Neural progenitor cell (in vitro differentiated cells): ENCODE results near the gene KRTAP10-2. TPM values are rescaled to one million over a fixed set of nuclear protein-coding genes. Genes with fewer than 3 reads are reported as not detected.
A peak's percentile ranks its signal among the peaks of the same experiment; 100 is the strongest.

Experiments
- DNase-seq: peaks from one replicate; pipeline ENCODE4 v3.0.0-alpha.2; 2016; ENCODE audit warnings: low spot score
- H2AFZ ChIP-seq: fragments of 200-600 bp; sonication (generic); replicated peaks from 2 replicates; pipeline ENCODE4 v1.6.1; 2016; ENCODE audit warnings: antibody characterized with exemption
- H3F3A ChIP-seq: fragments of 200-600 bp; sonication (generic); 2 replicates; pipeline ENCODE4 v1.6.1; 2016; ENCODE audit warnings: antibody characterized with exemption, low read depth
- H3K27ac ChIP-seq: fragments of 200-600 bp; sonication (generic); 2 replicates; pipeline ENCODE4 v1.5.1; 2016; ENCODE audit warnings: mild to moderate bottlenecking
- H3K27me3 ChIP-seq: fragments of 200-600 bp; sonication (generic); 2 replicates; pipeline ENCODE4 v1.6.1; 2016; ENCODE audit warnings: mild to moderate bottlenecking, moderate library complexity
- H3K36me3 ChIP-seq: fragments of 200-600 bp; sonication (generic); 2 replicates; pipeline ENCODE4 v1.5.1; 2016
- H3K4me1 ChIP-seq: fragments of 200-600 bp; sonication (generic); 2 replicates; pipeline ENCODE4 v1.6.1; 2016; ENCODE audit warnings: mixed run types
- H3K4me2 ChIP-seq: fragments of 200-600 bp; sonication (generic); 2 replicates; pipeline ENCODE4 v1.6.1; 2016
- H3K4me3 ChIP-seq: fragments of 200-600 bp; sonication (generic); 2 replicates; pipeline ENCODE4 v1.5.1; 2016
- H3K79me2 ChIP-seq: fragments of 200-600 bp; sonication (generic); 2 replicates; pipeline ENCODE4 v1.6.1; 2016; ENCODE audit warnings: low read depth
- H3K9ac ChIP-seq: fragments of 200-600 bp; sonication (generic); 2 replicates; pipeline ENCODE4 v1.6.1; 2016
- H3K9me3 ChIP-seq: fragments of 200-600 bp; sonication (generic); 2 replicates; pipeline ENCODE4 v1.5.1; 2016; ENCODE audit warnings: low read depth
- H4K20me1 ChIP-seq: fragments of 200-600 bp; sonication (generic); 2 replicates; pipeline ENCODE4 v1.6.1; 2016; ENCODE audit warnings: low read depth
- H3K27ac Mint-ChIP-seq: 3 replicates; pipeline ENCODE4 v1.8.0; 2021; ENCODE audit warnings: mixed read lengths
- H3K27me3 Mint-ChIP-seq: 2 replicates; pipeline ENCODE4 v1.8.0; 2022; ENCODE audit warnings: low read depth, mild to moderate bottlenecking, inconsistent platforms, moderate library complexity, mixed read lengths; ENCODE audit not compliant: insufficient read depth
- H3K36me3 Mint-ChIP-seq: 3 replicates; pipeline ENCODE4 v1.8.0; 2021; ENCODE audit warnings: mixed read lengths
- H3K4me1 Mint-ChIP-seq: 3 replicates; pipeline ENCODE4 v1.8.0; 2021; ENCODE audit warnings: mixed read lengths
- H3K4me3 Mint-ChIP-seq: 3 replicates; pipeline ENCODE4 v1.8.0; 2021; ENCODE audit warnings: mild to moderate bottlenecking, moderate library complexity, mixed read lengths
- H3K9me3 Mint-ChIP-seq: 3 replicates; pipeline ENCODE4 v1.8.0; 2020; ENCODE audit warnings: mixed read lengths
- EZH2 ChIP-seq: fragments of 200-600 bp; sonication (generic); IDR thresholded peaks from 2 replicates; pipeline ENCODE4 v1.6.1; 2017; ENCODE audit warnings: antibody characterized with exemption, mild to moderate bottlenecking, moderate library complexity
- EZH2phosphoT487 ChIP-seq: fragments of 200-600 bp; sonication (generic); IDR thresholded peaks from 2 replicates; pipeline ENCODE4 v1.6.1; 2017; ENCODE audit warnings: antibody characterized with exemption
- total RNA-seq: library from RNA; depleted of rRNA; stranded (reverse); fragments of >200 nt; gene quantifications from 2 replicates; pipeline ENCODE4 v1.2.3, GENCODE V29; 2015; ENCODE audit warnings: low replicate concordance
- TF ChIP-seq, protein P1 (sequence below): fragments of 200-600 bp; sonication (generic); IDR thresholded peaks from 2 replicates; pipeline ENCODE4 v1.5.1; 2017; ENCODE audit warnings: antibody characterized with exemption, mild to moderate bottlenecking

Gene KRTAP10-2
- total RNA-seq, 1 donor from 2014 or later, result not detected

DNA sequence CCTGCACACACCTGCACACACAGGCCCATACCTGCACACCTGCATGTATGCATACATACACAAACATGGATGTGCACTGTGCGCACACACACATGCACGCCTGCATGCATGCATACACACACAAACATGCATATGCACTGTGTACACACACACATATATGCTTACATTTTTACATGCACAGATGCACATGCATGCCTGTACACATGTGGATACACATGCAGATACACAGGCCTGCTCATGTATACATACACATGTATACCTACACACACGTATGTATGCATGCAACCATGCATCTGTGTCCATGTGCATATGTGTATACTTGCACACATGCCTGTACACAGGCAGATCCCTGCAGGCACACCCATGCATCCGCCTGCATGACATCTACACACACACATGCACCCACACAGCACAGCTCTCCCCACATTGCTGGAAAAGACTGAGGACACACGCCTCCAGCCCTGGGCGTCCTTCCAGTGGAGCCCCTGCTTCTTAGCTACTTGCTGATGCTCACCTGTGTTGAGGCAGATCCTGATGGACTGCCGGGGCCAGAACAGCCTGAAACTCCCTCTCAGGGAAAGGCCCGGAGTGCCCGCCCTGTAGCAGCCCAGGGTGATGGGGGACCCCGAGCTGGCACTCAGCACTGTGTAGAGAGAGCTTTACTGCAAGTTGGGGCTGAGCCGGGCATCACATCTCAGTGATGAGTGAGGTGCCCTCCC lies 39.9 kb downstream of the KRTAP10-2 start:
- Histone ChIP-seq H3K36me3 (no peaks in the 10 kb centered on the region), H3K9me3 (no peaks in the 10 kb centered on the region), H3K79me2 (no peaks in the 10 kb centered on the region), H2AFZ (no peak overlapping the region), H3K27ac (no peak overlapping the region), H3K4me2 (no peak overlapping the region), H3K27me3 (no peaks in the 10 kb centered on the region), H4K20me1 (no peaks in the 10 kb centered on the region), H3F3A (no peaks in the 10 kb centered on the region), H3K4me3 (no peak overlapping the region), H3K9ac (no peak overlapping the region), H3K4me1 (no peaks in the 10 kb centered on the region)
- H3K9me3 Mint-ChIP-seq, result no peaks in the 10 kb centered on the region
- no peaks in the 10 kb centered on the region for H3K4me1 Mint-ChIP-seq
- H3K4me3 Mint-ChIP-seq, result peak overlapping the region; percentile 50
- DNase-seq, result no peak
- H3K36me3 Mint-ChIP-seq, result no peaks in the 10 kb centered on the region
- H3K27ac Mint-ChIP-seq, result no peak overlapping the region
- H3K27me3 Mint-ChIP-seq, result peaks cover 4% of the 10 kb centered on the region
- TF ChIP-seq EZH2phosphoT487 (no peak), EZH2 (no peak)
- TF ChIP-seq, protein P1, sequence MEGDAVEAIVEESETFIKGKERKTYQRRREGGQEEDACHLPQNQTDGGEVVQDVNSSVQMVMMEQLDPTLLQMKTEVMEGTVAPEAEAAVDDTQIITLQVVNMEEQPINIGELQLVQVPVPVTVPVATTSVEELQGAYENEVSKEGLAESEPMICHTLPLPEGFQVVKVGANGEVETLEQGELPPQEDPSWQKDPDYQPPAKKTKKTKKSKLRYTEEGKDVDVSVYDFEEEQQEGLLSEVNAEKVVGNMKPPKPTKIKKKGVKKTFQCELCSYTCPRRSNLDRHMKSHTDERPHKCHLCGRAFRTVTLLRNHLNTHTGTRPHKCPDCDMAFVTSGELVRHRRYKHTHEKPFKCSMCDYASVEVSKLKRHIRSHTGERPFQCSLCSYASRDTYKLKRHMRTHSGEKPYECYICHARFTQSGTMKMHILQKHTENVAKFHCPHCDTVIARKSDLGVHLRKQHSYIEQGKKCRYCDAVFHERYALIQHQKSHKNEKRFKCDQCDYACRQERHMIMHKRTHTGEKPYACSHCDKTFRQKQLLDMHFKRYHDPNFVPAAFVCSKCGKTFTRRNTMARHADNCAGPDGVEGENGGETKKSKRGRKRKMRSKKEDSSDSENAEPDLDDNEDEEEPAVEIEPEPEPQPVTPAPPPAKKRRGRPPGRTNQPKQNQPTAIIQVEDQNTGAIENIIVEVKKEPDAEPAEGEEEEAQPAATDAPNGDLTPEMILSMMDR, result no peak

DNA sequence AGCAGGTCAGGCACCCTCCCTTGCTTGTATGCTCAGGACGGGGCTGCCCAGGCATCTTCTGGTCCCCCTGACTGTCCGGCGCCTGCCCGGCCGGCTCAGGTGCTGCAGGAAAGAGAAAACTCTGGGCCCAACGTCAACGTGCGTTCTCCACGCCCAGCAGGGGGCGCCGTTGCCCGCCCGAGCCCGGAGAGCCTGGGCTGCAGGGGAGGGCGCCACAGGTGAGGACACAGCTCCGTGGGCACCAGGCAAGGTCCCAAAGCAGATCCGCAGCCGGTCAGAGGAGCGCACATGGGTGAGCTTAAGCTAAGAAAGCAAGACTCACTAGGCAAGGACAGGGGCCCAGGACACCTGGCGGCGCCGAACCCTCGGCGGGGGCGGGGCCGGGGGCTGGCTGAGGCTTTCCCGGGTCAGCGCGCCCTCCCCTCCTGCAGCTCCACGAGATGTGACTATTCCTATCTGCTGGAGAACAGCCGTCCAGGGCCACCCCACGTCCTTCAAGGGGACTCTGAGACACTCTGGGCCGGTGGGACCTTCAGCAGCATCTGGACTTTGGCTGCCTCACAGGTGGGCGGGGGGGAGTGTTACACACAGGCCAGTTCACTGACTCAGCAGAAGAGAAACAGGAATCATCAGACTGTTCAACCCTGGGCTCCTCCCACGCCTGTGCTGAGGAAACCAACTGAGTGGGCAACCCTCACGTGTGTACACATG lies 40.6 kb downstream of the KRTAP10-2 start:
- H3K36me3 ChIP-seq, result no peaks in the 10 kb centered on the region
- no peaks in the 10 kb centered on the region for H3K9me3 ChIP-seq
- no peak overlapping the region for H3K9ac ChIP-seq
- no peaks in the 10 kb centered on the region for H3K9me3 Mint-ChIP-seq
- H3K36me3 Mint-ChIP-seq, result no peaks in the 10 kb centered on the region
- peak overlapping the region; percentile 71 for H3K4me2 ChIP-seq
- H3K27me3 ChIP-seq, result no peaks in the 10 kb centered on the region
- H3K27me3 Mint-ChIP-seq, result peaks cover 4% of the 10 kb centered on the region
- no peaks in the 10 kb centered on the region for H4K20me1 ChIP-seq
- no peak overlapping the region for H3K27ac ChIP-seq
- H3K4me1 Mint-ChIP-seq, result peaks cover 5% of the 10 kb centered on the region
- peak; percentile 85 for DNase-seq
- no peak overlapping the region for H3K4me3 Mint-ChIP-seq
- no peak overlapping the region for H3K27ac Mint-ChIP-seq
- H3K4me1 ChIP-seq, result peaks cover 6% of the 10 kb centered on the region
- TF ChIP-seq EZH2phosphoT487 (no peak), EZH2 (no peak)
- TF ChIP-seq, protein P1, result peak; percentile 92
- H3K79me2 ChIP-seq, result no peaks in the 10 kb centered on the region
- H2AFZ ChIP-seq, result no peak overlapping the region
- no peaks in the 10 kb centered on the region for H3F3A ChIP-seq
- H3K4me3 ChIP-seq, result peak overlapping the region; percentile 45

DNA sequence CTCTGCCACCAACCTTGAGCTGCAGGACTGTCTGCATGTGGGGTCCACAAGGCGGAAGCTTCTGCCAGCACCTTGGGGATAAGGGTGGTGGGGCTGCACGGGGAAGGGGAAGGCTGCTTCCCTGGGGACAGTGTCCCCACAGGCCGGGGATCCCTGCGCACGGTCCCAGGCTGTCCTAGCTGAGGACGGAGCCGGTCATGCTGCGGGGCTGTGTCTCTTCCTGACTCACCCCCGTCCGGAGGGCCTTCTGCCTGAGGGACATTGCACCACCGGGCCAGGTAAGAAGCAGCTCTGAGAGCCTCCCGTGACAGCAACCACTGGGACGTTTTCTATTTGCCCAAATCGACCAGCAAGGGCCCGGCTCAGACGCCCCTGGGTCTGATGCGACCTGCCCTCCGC lies 41.2 kb downstream of the KRTAP10-2 start:
- no peaks in the 10 kb centered on the region for H3K9me3 ChIP-seq
- H2AFZ ChIP-seq, result no peak overlapping the region
- H3K27ac ChIP-seq, result no peak overlapping the region
- H3K4me3 Mint-ChIP-seq, result no peak overlapping the region
- H3K27me3 Mint-ChIP-seq, result peaks cover 4% of the 10 kb centered on the region
- H3K36me3 Mint-ChIP-seq, result no peaks in the 10 kb centered on the region
- no peaks in the 10 kb centered on the region for H3K79me2 ChIP-seq
- H3K4me1 ChIP-seq, result peaks cover 7% of the 10 kb centered on the region
- peaks cover 7% of the 10 kb centered on the region for H3K4me1 Mint-ChIP-seq
- H3K4me3 ChIP-seq, result no peak overlapping the region
- H3K36me3 ChIP-seq, result no peaks in the 10 kb centered on the region
- no peaks in the 10 kb centered on the region for H3F3A ChIP-seq
- H3K9ac ChIP-seq, result no peak overlapping the region
- no peaks in the 10 kb centered on the region for H3K27me3 ChIP-seq
- DNase-seq, result no peak
- no peak for TF ChIP-seq EZH2
- TF ChIP-seq EZH2phosphoT487, result no peak
- TF ChIP-seq, protein P1, result no peak
- no peaks in the 10 kb centered on the region for H4K20me1 ChIP-seq
- H3K27ac Mint-ChIP-seq, result no peak overlapping the region
- peak overlapping the region; percentile 71 for H3K4me2 ChIP-seq
- H3K9me3 Mint-ChIP-seq, result no peaks in the 10 kb centered on the region
